ENCODE data around the gene PRUNE2.

Gene PRUNE2

DNA sequence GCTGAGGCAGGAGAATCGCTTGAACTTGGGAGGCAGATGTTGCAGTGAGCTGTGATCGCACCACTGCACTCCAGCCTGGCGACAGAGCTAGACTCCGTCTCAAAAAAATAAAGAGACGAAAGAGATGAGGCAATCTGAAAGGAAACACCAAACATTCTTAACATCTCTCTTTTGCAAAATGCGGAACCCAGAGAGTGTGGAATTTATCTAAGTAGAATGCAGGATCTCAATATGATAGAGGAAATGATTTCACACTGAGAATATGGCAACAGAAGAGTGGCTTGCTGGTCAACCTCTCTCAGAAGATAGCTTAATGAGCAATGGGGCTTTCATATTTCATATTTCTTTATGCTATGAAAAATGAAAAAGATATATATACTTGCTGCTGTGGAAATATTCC is 175.1 kb downstream of the PRUNE2 start:
- Histone ChIP-seq H3K9me2 (replicated peaks; ENCODE audit: control insufficient read depth, low read length) (no peaks in the 10 kb centered on the region), H3K36me3 (ENCODE audit: control insufficient read depth, low read length) (no peaks in the 10 kb centered on the region), H3K27me3 (ENCODE audit: control insufficient read depth, low read length) (peaks cover 36% of the 10 kb centered on the region), H3F3A (ENCODE audit: control insufficient read depth, insufficient read depth) (no peaks in the 10 kb centered on the region), H3K4me3 (ENCODE audit: low read length) (no peak overlapping the region), H4K20me1 (ENCODE audit: control insufficient read depth, insufficient read depth, low read depth, low read length) (no peaks in the 10 kb centered on the region), H3K4me2 (ENCODE audit: low read length) (no peak overlapping the region), H3K27ac (ENCODE audit: low read depth, low read length) (no peak overlapping the region), H3K79me2 (ENCODE audit: control insufficient read depth, low read length) (no peaks in the 10 kb centered on the region), H3K9me3 (ENCODE audit: control insufficient read depth, insufficient read depth, low read length) (no peaks in the 10 kb centered on the region), H3K4me1 (ENCODE audit: control insufficient read depth, low read length) (no peaks in the 10 kb centered on the region)
- no peak for TF ChIP-seq EZH2phosphoT487 (IDR thresholded peaks at IDR 0.05; ENCODE audit: borderline replicate concordance, low read length)
- TF ChIP-seq, protein P1, sequence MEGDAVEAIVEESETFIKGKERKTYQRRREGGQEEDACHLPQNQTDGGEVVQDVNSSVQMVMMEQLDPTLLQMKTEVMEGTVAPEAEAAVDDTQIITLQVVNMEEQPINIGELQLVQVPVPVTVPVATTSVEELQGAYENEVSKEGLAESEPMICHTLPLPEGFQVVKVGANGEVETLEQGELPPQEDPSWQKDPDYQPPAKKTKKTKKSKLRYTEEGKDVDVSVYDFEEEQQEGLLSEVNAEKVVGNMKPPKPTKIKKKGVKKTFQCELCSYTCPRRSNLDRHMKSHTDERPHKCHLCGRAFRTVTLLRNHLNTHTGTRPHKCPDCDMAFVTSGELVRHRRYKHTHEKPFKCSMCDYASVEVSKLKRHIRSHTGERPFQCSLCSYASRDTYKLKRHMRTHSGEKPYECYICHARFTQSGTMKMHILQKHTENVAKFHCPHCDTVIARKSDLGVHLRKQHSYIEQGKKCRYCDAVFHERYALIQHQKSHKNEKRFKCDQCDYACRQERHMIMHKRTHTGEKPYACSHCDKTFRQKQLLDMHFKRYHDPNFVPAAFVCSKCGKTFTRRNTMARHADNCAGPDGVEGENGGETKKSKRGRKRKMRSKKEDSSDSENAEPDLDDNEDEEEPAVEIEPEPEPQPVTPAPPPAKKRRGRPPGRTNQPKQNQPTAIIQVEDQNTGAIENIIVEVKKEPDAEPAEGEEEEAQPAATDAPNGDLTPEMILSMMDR (IDR thresholded peaks at IDR 0.05; ENCODE audit: low read depth, low read length, poor library complexity, severe bottlenecking), result no peak

DNA sequence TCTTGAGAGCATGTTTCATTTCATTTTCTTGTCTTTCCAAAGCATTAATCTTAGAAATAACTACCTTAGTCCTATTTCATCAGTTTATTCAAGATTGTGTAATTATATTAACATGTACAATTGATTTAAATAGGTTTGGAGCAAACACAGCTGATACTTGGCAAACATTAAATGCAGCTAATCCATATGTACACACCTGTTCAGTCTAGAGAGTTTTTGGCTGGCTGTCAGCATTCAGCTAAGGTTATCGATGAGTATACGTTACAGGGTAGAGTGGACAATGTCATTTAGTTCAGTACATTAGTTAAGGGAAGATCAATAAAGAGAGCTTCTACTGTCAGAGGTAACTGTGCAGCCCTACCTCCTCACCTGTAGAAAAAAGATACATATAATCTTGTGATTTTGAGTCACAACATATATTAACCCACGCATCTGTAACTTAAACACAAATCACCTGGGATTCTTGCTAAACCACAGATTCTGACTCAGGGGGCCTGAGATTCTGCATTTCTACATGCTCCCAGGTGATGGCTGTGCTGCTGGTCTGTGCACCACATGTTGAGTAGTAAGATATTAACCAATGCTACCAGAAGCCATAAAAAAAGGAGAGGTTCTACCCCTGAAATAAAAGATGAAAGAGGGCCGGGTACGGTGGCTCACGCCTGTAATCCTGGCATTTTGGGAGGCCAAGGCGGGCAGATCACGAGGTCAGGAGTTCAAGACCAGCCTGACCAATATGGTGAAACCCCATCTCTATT is 175.8 kb downstream of the PRUNE2 start:
- Histone ChIP-seq H3K27ac (ENCODE audit: low read depth, low read length) (no peak overlapping the region), H3K4me3 (ENCODE audit: low read length) (no peak overlapping the region), H3K27me3 (ENCODE audit: control insufficient read depth, low read length) (peaks cover 40% of the 10 kb centered on the region), H3K9me3 (ENCODE audit: control insufficient read depth, insufficient read depth, low read length) (no peaks in the 10 kb centered on the region), H3K4me2 (ENCODE audit: low read length) (no peak overlapping the region), H3K79me2 (ENCODE audit: control insufficient read depth, low read length) (no peaks in the 10 kb centered on the region), H3F3A (ENCODE audit: control insufficient read depth, insufficient read depth) (no peaks in the 10 kb centered on the region), H4K20me1 (ENCODE audit: control insufficient read depth, insufficient read depth, low read depth, low read length) (no peaks in the 10 kb centered on the region), H3K4me1 (ENCODE audit: control insufficient read depth, low read length) (no peaks in the 10 kb centered on the region), H3K36me3 (ENCODE audit: control insufficient read depth, low read length) (no peaks in the 10 kb centered on the region), H3K9me2 (replicated peaks; ENCODE audit: control insufficient read depth, low read length) (no peaks in the 10 kb centered on the region)
- TF ChIP-seq, protein P1 (IDR thresholded peaks at IDR 0.05; ENCODE audit: low read depth, low read length, poor library complexity, severe bottlenecking), result no peak
- TF ChIP-seq EZH2phosphoT487 (IDR thresholded peaks at IDR 0.05; ENCODE audit: borderline replicate concordance, low read length), result no peak

DNA sequence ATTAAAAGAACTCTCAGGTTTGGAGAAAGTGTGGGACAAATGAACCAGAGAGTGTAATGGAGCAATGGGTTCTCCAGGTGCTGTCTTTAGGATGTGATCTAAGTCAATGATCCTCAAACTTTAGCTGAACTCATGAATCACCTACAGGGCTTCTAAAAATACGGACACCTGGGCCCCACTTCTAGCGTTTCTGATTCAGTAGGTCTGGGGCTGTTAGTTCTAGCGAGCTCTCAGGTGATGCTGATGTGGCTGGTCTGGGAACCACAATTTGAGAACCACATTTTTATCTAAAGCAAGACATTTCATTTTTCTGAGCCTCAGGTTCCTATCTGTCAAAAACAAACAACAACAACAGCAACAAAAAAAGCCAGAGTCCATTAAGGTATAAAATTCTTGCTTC is 176.8 kb downstream of the PRUNE2 start:
- H3K4me1 ChIP-seq (ENCODE audit: control insufficient read depth, low read length), result no peaks in the 10 kb centered on the region

DNA sequence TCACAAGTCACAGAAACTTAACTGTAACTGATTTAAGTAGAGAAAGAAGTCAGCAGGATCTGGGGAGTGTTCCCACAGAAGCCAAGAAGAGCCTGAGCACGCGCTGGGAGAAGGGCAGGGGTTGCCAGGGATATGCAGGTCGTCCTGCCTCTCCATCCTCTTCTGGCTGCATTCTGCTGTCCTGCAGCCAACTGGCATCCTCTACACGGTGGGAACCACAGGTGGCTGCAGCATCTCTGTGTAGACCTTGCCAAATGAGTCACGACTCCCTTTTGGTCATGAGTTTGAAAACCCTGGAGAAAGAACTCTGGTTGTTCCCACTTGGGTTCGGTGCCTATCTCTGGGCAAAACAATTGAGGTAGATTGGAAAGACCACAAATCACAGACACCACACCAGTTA is 180.0 kb downstream of the PRUNE2 start:
- Histone ChIP-seq H3K27me3 (ENCODE audit: control insufficient read depth, low read length) (peaks cover 31% of the 10 kb centered on the region), H3K27ac (ENCODE audit: low read depth, low read length) (no peak overlapping the region), H3K79me2 (ENCODE audit: control insufficient read depth, low read length) (no peaks in the 10 kb centered on the region), H4K20me1 (ENCODE audit: control insufficient read depth, insufficient read depth, low read depth, low read length) (no peaks in the 10 kb centered on the region), H3F3A (ENCODE audit: control insufficient read depth, insufficient read depth) (no peaks in the 10 kb centered on the region), H3K4me2 (ENCODE audit: low read length) (no peak overlapping the region), H3K36me3 (ENCODE audit: control insufficient read depth, low read length) (no peaks in the 10 kb centered on the region), H3K9me3 (ENCODE audit: control insufficient read depth, insufficient read depth, low read length) (no peaks in the 10 kb centered on the region), H3K4me3 (ENCODE audit: low read length) (no peak overlapping the region), H3K4me1 (ENCODE audit: control insufficient read depth, low read length) (no peaks in the 10 kb centered on the region), H3K9me2 (replicated peaks; ENCODE audit: control insufficient read depth, low read length) (no peaks in the 10 kb centered on the region)
- TF ChIP-seq, protein P1 (IDR thresholded peaks at IDR 0.05; ENCODE audit: low read depth, low read length, poor library complexity, severe bottlenecking), result no peak
- TF ChIP-seq EZH2phosphoT487 (IDR thresholded peaks at IDR 0.05; ENCODE audit: borderline replicate concordance, low read length), result no peak

More for the DNA sequence above, 176.8 kb downstream of the PRUNE2 start:
- Histone ChIP-seq H3K36me3 (ENCODE audit: control insufficient read depth, low read length) (no peaks in the 10 kb centered on the region), H3K9me3 (ENCODE audit: control insufficient read depth, insufficient read depth, low read length) (no peaks in the 10 kb centered on the region), H3K9me2 (replicated peaks; ENCODE audit: control insufficient read depth, low read length) (no peaks in the 10 kb centered on the region), H3K79me2 (ENCODE audit: control insufficient read depth, low read length) (no peaks in the 10 kb centered on the region), H3F3A (ENCODE audit: control insufficient read depth, insufficient read depth) (no peaks in the 10 kb centered on the region), H3K27me3 (ENCODE audit: control insufficient read depth, low read length) (peaks cover 35% of the 10 kb centered on the region), H3K4me3 (ENCODE audit: low read length) (no peak overlapping the region), H3K4me2 (ENCODE audit: low read length) (no peak overlapping the region), H4K20me1 (ENCODE audit: control insufficient read depth, insufficient read depth, low read depth, low read length) (no peaks in the 10 kb centered on the region), H3K27ac (ENCODE audit: low read depth, low read length) (no peak overlapping the region)
- no peak for TF ChIP-seq EZH2phosphoT487 (IDR thresholded peaks at IDR 0.05; ENCODE audit: borderline replicate concordance, low read length)
